Measurements from ENCODE around the gene IFT52. TPM values are rescaled to one million over a fixed set of nuclear protein-coding genes. Genes with fewer than 3 reads are reported as not detected.

IFT52 gene
- total RNA-seq, 1 experiment from 2014 or later: 70.5 TPM

GRCh38 chr20:43564993-43565757, 25.6 kb upstream of the IFT52 start:
- Histone ChIP-seq H3K4me3 (ENCODE audit: low read depth, low read length) (no peak overlapping the region), H3K4me1 (no peaks in the 10 kb centered on the region), H3K27me3 (replicated peaks; ENCODE audit: control insufficient read depth, insufficient read depth, low read length) (no peaks in the 10 kb centered on the region), H3K36me3 (ENCODE audit: control insufficient read depth, insufficient read depth, low read length) (no peaks in the 10 kb centered on the region), H3K9me3 (no peaks in the 10 kb centered on the region)
- no peaks in the 10 kb centered on the region for H3K36me3 Mint-ChIP-seq (ENCODE audit: insufficient read depth, unreplicated experiment)
- POLR2A ChIA-PET: no interaction called here
- no peaks in the 10 kb centered on the region for H3K27me3 Mint-ChIP-seq (ENCODE audit: insufficient read depth, unreplicated experiment)
- BruUV-seq (replicated peaks): no TSS peak
- no peaks in the 10 kb centered on the region for H3K4me1 Mint-ChIP-seq (ENCODE audit: low read depth, unreplicated experiment)
- intact Hi-C loops (cut with micrococcal nuclease; ENCODE audit: unreplicated experiment): no loop called here
- DNase-seq: peak in 1 of 2 experiments; percentile 52
- no peak overlapping the region for H3K27ac Mint-ChIP-seq (ENCODE audit: unreplicated experiment)
- H3K9me3 Mint-ChIP-seq (ENCODE audit: unreplicated experiment): no peaks in the 10 kb centered on the region
- CTCF ChIA-PET: interaction anchor here (0.5 kb wide), 1 partner anchor 70 kb away, joined by 4 read pairs; no protein-coding TSS in a partner anchor
- H3K4me3 Mint-ChIP-seq (ENCODE audit: unreplicated experiment): no peak overlapping the region
- TF ChIP-seq, protein P1, sequence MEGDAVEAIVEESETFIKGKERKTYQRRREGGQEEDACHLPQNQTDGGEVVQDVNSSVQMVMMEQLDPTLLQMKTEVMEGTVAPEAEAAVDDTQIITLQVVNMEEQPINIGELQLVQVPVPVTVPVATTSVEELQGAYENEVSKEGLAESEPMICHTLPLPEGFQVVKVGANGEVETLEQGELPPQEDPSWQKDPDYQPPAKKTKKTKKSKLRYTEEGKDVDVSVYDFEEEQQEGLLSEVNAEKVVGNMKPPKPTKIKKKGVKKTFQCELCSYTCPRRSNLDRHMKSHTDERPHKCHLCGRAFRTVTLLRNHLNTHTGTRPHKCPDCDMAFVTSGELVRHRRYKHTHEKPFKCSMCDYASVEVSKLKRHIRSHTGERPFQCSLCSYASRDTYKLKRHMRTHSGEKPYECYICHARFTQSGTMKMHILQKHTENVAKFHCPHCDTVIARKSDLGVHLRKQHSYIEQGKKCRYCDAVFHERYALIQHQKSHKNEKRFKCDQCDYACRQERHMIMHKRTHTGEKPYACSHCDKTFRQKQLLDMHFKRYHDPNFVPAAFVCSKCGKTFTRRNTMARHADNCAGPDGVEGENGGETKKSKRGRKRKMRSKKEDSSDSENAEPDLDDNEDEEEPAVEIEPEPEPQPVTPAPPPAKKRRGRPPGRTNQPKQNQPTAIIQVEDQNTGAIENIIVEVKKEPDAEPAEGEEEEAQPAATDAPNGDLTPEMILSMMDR (IDR thresholded peaks at IDR 0.05; ENCODE audit: insufficient read depth in 1 of 2, low read depth in 1 of 2, low read length in 1 of 2, severe bottlenecking in 1 of 2, unreplicated experiment in 1 of 2): no peak

DNA sequence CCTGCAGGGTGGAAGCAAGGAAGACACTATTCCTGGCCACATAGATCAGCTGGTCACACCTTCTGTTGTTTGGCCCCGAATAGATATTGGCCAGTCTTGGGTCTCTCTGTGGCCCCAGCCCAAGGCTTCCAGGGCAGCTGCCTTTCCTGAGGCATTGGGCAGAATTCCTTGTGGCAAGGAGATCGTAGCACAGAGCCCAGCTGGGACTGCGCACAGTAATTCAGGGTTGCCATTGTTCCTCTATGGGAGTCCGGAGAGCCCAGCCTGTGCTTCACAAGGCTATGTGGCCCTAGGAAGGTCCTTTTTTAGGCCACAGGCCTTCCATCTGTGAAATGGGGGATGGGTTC, 25.0 kb upstream of the IFT52 start:
- Mint-ChIP-seq H3K9me3 (ENCODE audit: unreplicated experiment) (no peaks in the 10 kb centered on the region), H3K4me3 (ENCODE audit: unreplicated experiment) (no peak overlapping the region), H3K27ac (ENCODE audit: unreplicated experiment) (no peak overlapping the region), H3K36me3 (ENCODE audit: insufficient read depth, unreplicated experiment) (no peaks in the 10 kb centered on the region), H3K27me3 (ENCODE audit: insufficient read depth, unreplicated experiment) (no peaks in the 10 kb centered on the region), H3K4me1 (ENCODE audit: low read depth, unreplicated experiment) (no peaks in the 10 kb centered on the region)
- peak in 1 of 2 experiments; percentile 35 for DNase-seq
- Histone ChIP-seq H3K36me3 (ENCODE audit: control insufficient read depth, insufficient read depth, low read length) (no peaks in the 10 kb centered on the region), H3K27me3 (replicated peaks; ENCODE audit: control insufficient read depth, insufficient read depth, low read length) (no peaks in the 10 kb centered on the region), H3K4me1 (no peaks in the 10 kb centered on the region), H3K9me3 (no peaks in the 10 kb centered on the region), H3K4me3 (ENCODE audit: low read depth, low read length) (no peak overlapping the region)
- ChIA-PET POLR2A (no interaction called here), CTCF (interaction anchor here (0.5 kb wide), 1 partner anchor 70 kb away, joined by 4 read pairs; no protein-coding TSS in a partner anchor)
- no TSS peak for BruUV-seq (replicated peaks)
- TF ChIP-seq, protein P1 (IDR thresholded peaks at IDR 0.05; ENCODE audit: insufficient read depth in 1 of 2, low read depth in 1 of 2, low read length in 1 of 2, severe bottlenecking in 1 of 2, unreplicated experiment in 1 of 2): no peak
- intact Hi-C loops (cut with micrococcal nuclease; ENCODE audit: unreplicated experiment): no loop called here

GRCh38 chr20:43567477-43567876, 23.3 kb upstream of the IFT52 start:
- Histone ChIP-seq H3K27me3 (replicated peaks; ENCODE audit: control insufficient read depth, insufficient read depth, low read length) (no peaks in the 10 kb centered on the region), H3K4me1 (no peaks in the 10 kb centered on the region), H3K9me3 (no peaks in the 10 kb centered on the region), H3K4me3 (ENCODE audit: low read depth, low read length) (no peak overlapping the region), H3K36me3 (ENCODE audit: control insufficient read depth, insufficient read depth, low read length) (no peaks in the 10 kb centered on the region)
- POLR2A ChIA-PET: no interaction called here
- Mint-ChIP-seq H3K4me3 (ENCODE audit: unreplicated experiment) (no peak overlapping the region), H3K27ac (ENCODE audit: unreplicated experiment) (no peak overlapping the region), H3K27me3 (ENCODE audit: insufficient read depth, unreplicated experiment) (no peaks in the 10 kb centered on the region), H3K9me3 (ENCODE audit: unreplicated experiment) (no peaks in the 10 kb centered on the region), H3K36me3 (ENCODE audit: insufficient read depth, unreplicated experiment) (no peaks in the 10 kb centered on the region), H3K4me1 (ENCODE audit: low read depth, unreplicated experiment) (no peaks in the 10 kb centered on the region)
- CTCF ChIA-PET: interaction anchor here (0.6 kb wide), 1 partner anchor 273 kb away, joined by 4 read pairs; no protein-coding TSS in a partner anchor
- no TSS peak for BruUV-seq (replicated peaks)
- intact Hi-C loops (cut with micrococcal nuclease; ENCODE audit: unreplicated experiment): no loop called here
- TF ChIP-seq, protein P1 (IDR thresholded peaks at IDR 0.05; ENCODE audit: insufficient read depth in 1 of 2, low read depth in 1 of 2, low read length in 1 of 2, severe bottlenecking in 1 of 2, unreplicated experiment in 1 of 2): no peak
- no peak for DNase-seq

Data from Caco-2 (cell line).